GM21423 (cell line): ENCODE measurements around the gene WRNIP1.
"Not testable (repeated sequence)": the region's sequence is repeated elsewhere in the genome, so short reads cannot be mapped to it uniquely, and the experiment has no call there.

ENCODE experiments used
- ATAC-seq: cut with Tn5 transposase; IDR thresholded peaks from one replicate; pipeline ENCODE4 v1.9.1; 2021; ENCODE audit warnings: mild to moderate bottlenecking, moderate library complexity; ENCODE audit not compliant: unreplicated experiment

Gene WRNIP1

GRCh38 chr6:2760882-2761842, 4.0 kb upstream of the WRNIP1 start:
- no peak for ATAC-seq

GRCh38 chr6:2762868-2763267, 2.3 kb upstream of the WRNIP1 start:
- not testable (repeated sequence) for ATAC-seq

- ATAC-seq: no peak
Measured at GRCh38 chr6:2763345-2763841, 1.8 kb upstream of the WRNIP1 start.

GRCh38 chr6:2763876-2764540, 1.2 kb upstream of the WRNIP1 start:
- ATAC-seq: no peak

- ATAC-seq: peak; percentile 47
Measured at GRCh38 chr6:2764610-2765165, 505 bp upstream of the WRNIP1 start.

- ATAC-seq: peak; percentile 22
Measured at GRCh38 chr6:2765896-2766766, 938 bp downstream of the WRNIP1 start.

GRCh38 chr6:2766767-2767656, 1.8 kb downstream of the WRNIP1 start:
- ATAC-seq: no peak

- no peak for ATAC-seq
Measured at GRCh38 chr6:2767657-2768524, 2.7 kb downstream of the WRNIP1 start.

- ATAC-seq: no peak
Measured at GRCh38 chr6:2768696-2769095, 3.5 kb downstream of the WRNIP1 start.

GRCh38 chr6:2770171-2770570, 5.0 kb downstream of the WRNIP1 start:
- no peak for ATAC-seq

GRCh38 chr6:2771079-2771478, 5.9 kb downstream of the WRNIP1 start:
- no peak for ATAC-seq

- no peak for ATAC-seq
Measured at GRCh38 chr6:2772840-2773239, 7.6 kb downstream of the WRNIP1 start.

GRCh38 chr6:2773449-2773848, 8.3 kb downstream of the WRNIP1 start:
- no peak for ATAC-seq

GRCh38 chr6:2775003-2775402, 9.8 kb downstream of the WRNIP1 start:
- ATAC-seq: no peak

- ATAC-seq: no peak
Measured at GRCh38 chr6:2777249-2777648, 12.1 kb downstream of the WRNIP1 start.

GRCh38 chr6:2780102-2780737, 15.0 kb downstream of the WRNIP1 start:
- ATAC-seq: no peak

- ATAC-seq: no peak
Measured at GRCh38 chr6:2781685-2782355, 16.6 kb downstream of the WRNIP1 start.

GRCh38 chr6:2782356-2782708, 17.1 kb downstream of the WRNIP1 start:
- no peak for ATAC-seq
